ENCODE measurements around the gene KCNJ4.

KCNJ4 gene

DNA sequence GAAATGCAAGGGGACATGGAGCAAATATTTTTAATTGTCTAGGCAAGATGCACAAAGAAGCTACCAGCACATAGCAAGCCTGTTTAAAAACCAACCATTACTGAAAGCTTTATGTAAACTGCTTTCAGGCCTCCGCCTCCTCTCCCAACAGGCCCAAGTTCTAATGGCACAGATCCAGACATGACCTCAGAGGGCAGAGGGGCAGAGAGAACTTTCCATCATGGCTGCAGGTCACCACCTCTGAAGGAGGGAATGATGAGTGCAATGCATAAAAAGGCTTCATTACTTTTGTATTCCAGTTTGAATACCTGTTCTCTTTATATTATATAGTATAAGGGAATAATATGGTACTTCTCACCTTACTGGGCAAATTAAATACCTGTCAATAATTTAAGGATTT is 35.9 kb upstream of the KCNJ4 start:
- no peaks in the 10 kb centered on the region for H3K9me2 ChIP-seq (replicated peaks; ENCODE audit: insufficient read depth, low read length)
- no peak for TF ChIP-seq EZH2 (optimal IDR thresholded peaks at IDR 0.05; ENCODE audit: low read depth, low read length)
- TF ChIP-seq EZH2phosphoT487 (IDR thresholded peaks at IDR 0.05; ENCODE audit: low read length) = no peak
- TF ChIP-seq CTCF (IDR thresholded peaks at IDR 0.05; ENCODE audit: low read length) = no peak
- no peaks in the 10 kb centered on the region for H3K9me3 ChIP-seq (replicated peaks; ENCODE audit: insufficient read depth, low read length)
- no peak overlapping the region for H2AFZ ChIP-seq (ENCODE audit: low read length)
- peaks cover 17% of the 10 kb centered on the region; the same call in 1 of the 2 replicates for H3K4me1 ChIP-seq (ENCODE audit: low read length)
- no peak overlapping the region for H3K4me3 ChIP-seq (ENCODE audit: low read length)
- peak overlapping the region; percentile 0; the same call in 1 of the 2 replicates for H3K27ac ChIP-seq (ENCODE audit: low read length)
- DNase-seq = no peak
- peaks cover 24% of the 10 kb centered on the region for H4K20me1 ChIP-seq (ENCODE audit: insufficient read depth, low read length)
- H3F3A ChIP-seq (ENCODE audit: insufficient read depth, low read length) = peaks cover 24% of the 10 kb centered on the region
- H3K79me2 ChIP-seq (ENCODE audit: low read length) = peaks cover 86% of the 10 kb centered on the region
- no peak overlapping the region for H3K9ac ChIP-seq (ENCODE audit: low read length)
- no peak overlapping the region for H3K4me2 ChIP-seq (ENCODE audit: low read depth, low read length)
- H3K36me3 ChIP-seq (replicated peaks; ENCODE audit: insufficient read depth, low read length) = peaks cover 54% of the 10 kb centered on the region
- no peaks in the 10 kb centered on the region for H3K27me3 ChIP-seq (replicated peaks; ENCODE audit: insufficient read depth, low read length)

DNA sequence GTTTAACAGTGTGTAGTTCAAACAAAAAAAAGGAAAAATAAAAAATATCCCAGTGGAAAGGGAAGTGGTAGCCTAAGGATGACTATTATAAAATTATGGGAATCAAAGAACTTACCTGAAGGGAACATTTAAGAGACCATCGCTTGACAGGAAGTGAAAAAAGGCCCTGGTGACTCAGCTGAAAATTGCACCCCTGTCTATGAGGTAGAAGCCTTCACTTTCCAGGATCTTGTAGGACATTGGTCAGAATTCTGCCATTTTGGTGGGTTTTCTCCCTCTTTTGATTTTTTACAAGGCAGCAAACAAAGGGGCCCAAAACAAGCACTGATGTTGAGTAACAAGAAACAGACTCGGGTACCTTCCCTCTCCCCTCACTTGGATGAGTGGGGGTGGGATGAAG is 35.5 kb upstream of the KCNJ4 start:
- H3K4me2 ChIP-seq (ENCODE audit: low read depth, low read length) = no peak overlapping the region
- TF ChIP-seq CTCF (IDR thresholded peaks at IDR 0.05; ENCODE audit: low read length) = no peak
- no peak for TF ChIP-seq EZH2 (optimal IDR thresholded peaks at IDR 0.05; ENCODE audit: low read depth, low read length)
- no peak for TF ChIP-seq EZH2phosphoT487 (IDR thresholded peaks at IDR 0.05; ENCODE audit: low read length)
- H4K20me1 ChIP-seq (ENCODE audit: insufficient read depth, low read length) = peaks cover 20% of the 10 kb centered on the region
- H3F3A ChIP-seq (ENCODE audit: insufficient read depth, low read length) = peaks cover 20% of the 10 kb centered on the region
- peaks cover 16% of the 10 kb centered on the region; the same call in 1 of the 2 replicates for H3K4me1 ChIP-seq (ENCODE audit: low read length)
- no peak overlapping the region for H2AFZ ChIP-seq (ENCODE audit: low read length)
- H3K9ac ChIP-seq (ENCODE audit: low read length) = no peak overlapping the region
- no peak overlapping the region for H3K4me3 ChIP-seq (ENCODE audit: low read length)
- H3K27ac ChIP-seq (ENCODE audit: low read length) = peak overlapping the region; percentile 0; the same call in 1 of the 2 replicates
- H3K36me3 ChIP-seq (replicated peaks; ENCODE audit: insufficient read depth, low read length) = peaks cover 51% of the 10 kb centered on the region
- H3K9me2 ChIP-seq (replicated peaks; ENCODE audit: insufficient read depth, low read length) = no peaks in the 10 kb centered on the region
- no peaks in the 10 kb centered on the region for H3K9me3 ChIP-seq (replicated peaks; ENCODE audit: insufficient read depth, low read length)
- H3K79me2 ChIP-seq (ENCODE audit: low read length) = peaks cover 82% of the 10 kb centered on the region
- no peak for DNase-seq
- H3K27me3 ChIP-seq (replicated peaks; ENCODE audit: insufficient read depth, low read length) = no peaks in the 10 kb centered on the region

- Histone ChIP-seq H3K9me3 (replicated peaks; ENCODE audit: insufficient read depth, low read length) (no peaks in the 10 kb centered on the region), H3K27me3 (replicated peaks; ENCODE audit: insufficient read depth, low read length) (no peaks in the 10 kb centered on the region), H3K9ac (ENCODE audit: low read length) (no peak overlapping the region), H3K79me2 (ENCODE audit: low read length) (peaks cover 75% of the 10 kb centered on the region), H3K4me3 (ENCODE audit: low read length) (no peak overlapping the region), H3F3A (ENCODE audit: insufficient read depth, low read length) (peaks cover 22% of the 10 kb centered on the region), H3K36me3 (replicated peaks; ENCODE audit: insufficient read depth, low read length) (peaks cover 52% of the 10 kb centered on the region), H2AFZ (ENCODE audit: low read length) (no peak overlapping the region), H3K4me1 (ENCODE audit: low read length) (peaks cover 14% of the 10 kb centered on the region; the same call in 1 of the 2 replicates), H3K27ac (ENCODE audit: low read length) (no peak overlapping the region), H3K9me2 (replicated peaks; ENCODE audit: insufficient read depth, low read length) (no peaks in the 10 kb centered on the region), H4K20me1 (ENCODE audit: insufficient read depth, low read length) (peaks cover 16% of the 10 kb centered on the region; the same call in 1 of the 2 replicates), H3K4me2 (ENCODE audit: low read depth, low read length) (no peak overlapping the region)
- TF ChIP-seq EZH2phosphoT487 (IDR thresholded peaks at IDR 0.05; ENCODE audit: low read length) = no peak
- no peak for TF ChIP-seq EZH2 (optimal IDR thresholded peaks at IDR 0.05; ENCODE audit: low read depth, low read length)
- no peak for TF ChIP-seq CTCF (IDR thresholded peaks at IDR 0.05; ENCODE audit: low read length)
- DNase-seq = no peak
These were observed 34.7 kb upstream of the KCNJ4 start for GRCh38 chr22:38489561-38490145.

Data from MM.1S (cell line).